ENCODE results near the gene PDE9A.
"Not testable (repeated sequence)": the region's sequence is repeated elsewhere in the genome, so short reads cannot be mapped to it uniquely, and the experiment has no call there.

Gene PDE9A

GRCh38 chr21:42624936-42625335, 28.5 kb upstream of the PDE9A start:
- no peak for DNase-seq

- no peak for DNase-seq
Observed at GRCh38 chr21:42626171-42626570, 27.2 kb upstream of the PDE9A start.

GRCh38 chr21:42627527-42628289, 25.7 kb upstream of the PDE9A start:
- no peak for DNase-seq

GRCh38 chr21:42628466-42629061, 24.9 kb upstream of the PDE9A start:
- DNase-seq: not testable (repeated sequence)

GRCh38 chr21:42629933-42630589, 23.4 kb upstream of the PDE9A start:
- no peak for DNase-seq

- DNase-seq: no peak
Observed at GRCh38 chr21:42630626-42631025, 22.8 kb upstream of the PDE9A start.

GRCh38 chr21:42631142-42631541, 22.3 kb upstream of the PDE9A start:
- DNase-seq: no peak

- no peak for DNase-seq
Observed at GRCh38 chr21:42632336-42632751, 21.1 kb upstream of the PDE9A start.

GRCh38 chr21:42632771-42633690, 20.4 kb upstream of the PDE9A start:
- no peak for DNase-seq

- DNase-seq: no peak
Observed at GRCh38 chr21:42633858-42634257, 19.6 kb upstream of the PDE9A start.

- DNase-seq: no peak
Observed at GRCh38 chr21:42635848-42636519, 17.4 kb upstream of the PDE9A start.

- no peak for DNase-seq
Observed at GRCh38 chr21:42636520-42637266, 16.7 kb upstream of the PDE9A start.

GRCh38 chr21:42637267-42638041, 16.0 kb upstream of the PDE9A start:
- no peak for DNase-seq

GRCh38 chr21:42638266-42638863, 15.1 kb upstream of the PDE9A start:
- no peak for DNase-seq

- DNase-seq: no peak
Observed at GRCh38 chr21:42639646-42640152, 13.7 kb upstream of the PDE9A start.

GRCh38 chr21:42640486-42640885, 12.9 kb upstream of the PDE9A start:
- DNase-seq: no peak

- no peak for DNase-seq
Observed at GRCh38 chr21:42641311-42642218, 11.9 kb upstream of the PDE9A start.

GRCh38 chr21:42642219-42642745, 11.1 kb upstream of the PDE9A start:
- DNase-seq: no peak
